Activated T-cell treated with anti-CD3 and anti-CD28 coated beads, Interleukin-2, amount 50 U/mL, for 72 hours (primary cell): ENCODE results near the gene CEBPB. TPM values are rescaled to one million over a fixed set of nuclear protein-coding genes. Genes with fewer than 3 reads are reported as not detected.

ENCODE experiments used
- ATAC-seq, 2 donors: fragments of 150-1000 bp; cut with Tn5 transposase; replicated peaks in 1 of 2; 2 replicates each; pipeline ENCODE4 v1.10.0; 2021; ENCODE audit warnings: moderate library complexity in 2 of 2, mild to moderate bottlenecking in 1 of 2
- DNase-seq, 2 donors: peaks; one replicate each; pipeline ENCODE4 v3.0.0; 2021 to 2022; ENCODE audit warnings: mixed read lengths in 1 of 2
- H3K27ac Mint-ChIP-seq: one replicate; pipeline ENCODE4 v1.8.0; 2022; ENCODE audit warnings: mild to moderate bottlenecking, moderate library complexity, mixed read lengths
- H3K27me3 Mint-ChIP-seq: one replicate; pipeline ENCODE4 v1.8.0; 2022; ENCODE audit warnings: low read depth, mixed read lengths
- H3K36me3 Mint-ChIP-seq, 2 donors: one replicate each; pipeline ENCODE4 v1.8.0; 2022; ENCODE audit warnings: mixed read lengths in 2 of 2, mild to moderate bottlenecking in 1 of 2; ENCODE audit not compliant: insufficient read depth in 2 of 2
- H3K4me1 Mint-ChIP-seq: one replicate; pipeline ENCODE4 v1.8.0; 2022; ENCODE audit warnings: low read depth, mixed read lengths
- H3K4me3 Mint-ChIP-seq, 2 donors: one replicate each; pipeline ENCODE4 v1.8.0; 2022; ENCODE audit warnings: mild to moderate bottlenecking in 2 of 2, mixed read lengths in 2 of 2, moderate library complexity in 2 of 2
- H3K9me3 Mint-ChIP-seq, 2 donors: one replicate each; pipeline ENCODE4 v1.8.0; 2022; ENCODE audit warnings: mixed read lengths in 2 of 2
- total RNA-seq, 2 donors: library from RNA; stranded (reverse); gene quantifications; one replicate each; pipeline ENCODE4 v1.2.3, GENCODE V29; 2022

The CEBPB gene
- total RNA-seq, 2 donors from 2014 or later = 111 to 134 TPM

DNA sequence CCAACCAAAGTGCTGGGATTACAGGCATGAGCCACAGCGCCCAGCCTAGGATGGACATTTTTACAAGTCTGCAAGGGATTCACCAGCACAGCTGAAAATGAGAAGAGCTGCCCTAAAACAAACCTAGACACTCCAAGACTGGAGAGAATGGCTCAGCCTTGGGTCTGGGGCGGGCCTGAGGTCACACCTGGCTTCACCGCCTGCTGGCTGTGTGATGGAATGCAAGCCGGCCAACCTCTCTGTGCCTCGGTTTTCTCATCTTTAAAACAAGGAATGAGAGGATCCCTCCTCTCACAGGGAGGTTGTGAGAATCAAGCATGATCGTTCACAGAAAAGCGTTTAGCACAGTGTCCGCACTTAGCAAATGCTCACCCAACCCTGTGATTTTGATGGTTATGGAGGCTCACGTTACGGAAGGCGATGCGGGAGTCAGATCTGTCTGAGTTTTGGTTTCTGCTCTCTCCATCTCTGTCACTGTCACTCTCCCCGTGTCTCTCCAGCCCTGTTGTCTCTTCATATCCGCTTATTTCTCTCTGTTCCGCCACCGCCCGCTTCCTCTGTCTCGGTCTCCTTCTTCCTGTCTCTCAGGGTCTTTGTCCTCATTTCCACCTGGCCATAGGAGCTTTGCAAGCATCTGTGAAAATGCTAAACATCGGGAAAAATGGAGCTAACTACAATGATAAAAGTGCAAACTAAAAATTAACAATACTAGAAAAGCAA lies 47.6 kb downstream of the CEBPB start:
- ATAC-seq = no peak
- no peak overlapping the region for H3K4me3 Mint-ChIP-seq
- no peaks in the 10 kb centered on the region for H3K27me3 Mint-ChIP-seq
- no peak overlapping the region for H3K27ac Mint-ChIP-seq
- H3K9me3 Mint-ChIP-seq = no peaks in the 10 kb centered on the region
- H3K36me3 Mint-ChIP-seq = no peaks in the 10 kb centered on the region
- no peak for DNase-seq
- no peaks in the 10 kb centered on the region for H3K4me1 Mint-ChIP-seq

DNA sequence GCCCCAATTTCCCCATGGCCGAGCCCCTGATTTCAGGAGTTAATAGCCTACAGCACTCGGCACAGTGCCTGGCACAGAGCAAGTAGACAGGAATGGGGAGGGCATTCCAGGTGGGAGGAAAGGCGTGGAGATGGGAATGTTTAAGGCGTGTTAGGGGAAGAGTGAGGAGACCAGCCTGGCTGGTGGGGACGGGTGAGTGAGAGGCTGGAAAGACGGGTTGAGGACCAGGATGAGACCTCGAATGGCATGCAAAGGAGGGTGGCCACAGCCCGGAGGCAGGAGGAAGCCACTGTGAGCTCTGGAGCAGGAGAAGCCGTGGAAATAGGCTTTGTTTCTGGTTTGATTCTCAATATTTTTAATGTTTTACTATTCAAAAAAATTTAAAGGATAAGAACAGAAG lies 49.5 kb downstream of the CEBPB start:
- no peaks in the 10 kb centered on the region for H3K36me3 Mint-ChIP-seq

DNA sequence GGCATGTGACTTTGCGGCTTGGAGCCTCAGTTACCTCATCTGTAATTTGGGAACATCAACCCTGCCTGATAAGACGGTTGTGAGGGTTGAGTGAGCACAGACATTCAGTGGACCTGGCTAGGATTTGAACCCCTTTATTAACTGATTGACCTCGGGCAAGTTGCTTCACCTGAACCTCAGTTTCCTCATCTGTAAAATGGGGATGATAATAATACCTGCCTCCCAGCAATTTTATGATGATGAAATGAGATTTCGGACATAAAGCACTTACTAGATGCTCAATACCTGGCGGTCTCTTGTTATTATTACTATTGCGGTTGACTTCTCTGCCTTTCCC lies 51.5 kb downstream of the CEBPB start:
- ATAC-seq (no peak), DNase-seq (no peak)
- H3K27me3 Mint-ChIP-seq = no peaks in the 10 kb centered on the region
- no peak overlapping the region for H3K27ac Mint-ChIP-seq
- no peaks in the 10 kb centered on the region for H3K9me3 Mint-ChIP-seq
- no peak overlapping the region for H3K4me3 Mint-ChIP-seq
- no peaks in the 10 kb centered on the region for H3K4me1 Mint-ChIP-seq
- H3K36me3 Mint-ChIP-seq = no peaks in the 10 kb centered on the region

More for the DNA sequence above, 49.5 kb downstream of the CEBPB start:
- ATAC-seq (no peak), DNase-seq (no peak)
- Mint-ChIP-seq H3K9me3 (no peaks in the 10 kb centered on the region), H3K27ac (no peak overlapping the region), H3K4me1 (no peaks in the 10 kb centered on the region), H3K27me3 (no peaks in the 10 kb centered on the region), H3K4me3 (no peak overlapping the region)

Other genes starting within 250 kb of the CEBPB start
- gene SNAI1, start 207.8 kb upstream of the CEBPB start, total RNA-seq = 1 to 10 TPM; 1.3 TPM
- gene UBE2V1, start 77.7 kb upstream of the CEBPB start, total RNA-seq = 100 to 1,000 TPM; 150 to 176 TPM
- gene PEDS1, start 37.1 kb upstream of the CEBPB start, total RNA-seq = 10 to 100 TPM; 14.4 to 17.9 TPM